Kidney (tissue), 14 donors: ENCODE measurements around the gene MRPS23. TPM values are rescaled to one million over a fixed set of nuclear protein-coding genes. Genes with fewer than 3 reads are reported as not detected.

Experiments used
- DNase-seq, 5 donors: peaks; one replicate each; pipeline ENCODE4 v3.0.0-alpha.2; 2013 to 2020
- FAIRE-seq: peaks from 2 replicates; lab custom pipeline; 2012; peaks lifted over from hg19 to GRCh38; lab: Jason Lieb, UNC
- H3K27ac ChIP-seq, 2 donors: one replicate each; pipeline ENCODE4 v1.7.0; 2013; ENCODE audit warnings: low read depth in 2 of 2, low read length in 2 of 2, inconsistent platforms in 1 of 2
- H3K27me3 ChIP-seq: one replicate; pipeline ENCODE4 v1.7.1; 2013; ENCODE audit warnings: low read length, inconsistent platforms; ENCODE audit not compliant: control insufficient read depth, insufficient read depth
- H3K36me3 ChIP-seq, 3 donors: one replicate each; pipeline versions ENCODE4 v1.7.0 to v1.7.1; 2013; ENCODE audit warnings: low read length in 3 of 3, control low read depth in 1 of 3, inconsistent platforms in 1 of 3; ENCODE audit not compliant: insufficient read depth in 3 of 3, control insufficient read depth in 2 of 3
- H3K4me1 ChIP-seq, 3 donors: one replicate each; pipeline versions ENCODE4 v1.7.0 to v1.7.1; 2013; ENCODE audit warnings: low read length in 3 of 3, inconsistent platforms in 1 of 3, low read depth in 1 of 3; ENCODE audit not compliant: control insufficient read depth in 2 of 3, insufficient read depth in 2 of 3
- H3K4me3 ChIP-seq, 3 donors: one replicate each; pipeline versions ENCODE4 v1.7.0 to v1.8.1; 2013; ENCODE audit warnings: low read length in 3 of 3, control low read depth in 1 of 3, inconsistent platforms in 1 of 3
- H3K9ac ChIP-seq, 3 donors: one replicate each; pipeline versions ENCODE4 v1.7.0 to v1.7.1; 2013; ENCODE audit warnings: low read length in 3 of 3, control low read depth in 1 of 3, inconsistent platforms in 1 of 3
- H3K9me3 ChIP-seq, 3 donors: one replicate each; pipeline versions ENCODE4 v1.7.0 to v1.7.1; 2013; ENCODE audit warnings: low read length in 3 of 3, control low read depth in 1 of 3, inconsistent platforms in 1 of 3; ENCODE audit not compliant: control insufficient read depth in 2 of 3, insufficient read depth in 1 of 3
- CTCF ChIP-seq: IDR thresholded peaks from 3 replicates; pipeline ENCODE4 v1.5.1; 2012; ENCODE audit warnings: mild to moderate bottlenecking, moderate library complexity, borderline replicate concordance; ENCODE audit not compliant: insufficient read depth; ENCODE audit errors: extremely low read depth
- intact Hi-C: fragments of 100-400 bp; cut with DNase I; formaldehyde crosslinking; loops from one replicate; pipeline ENCODE4 v1.11.1; 2022
- polyA plus RNA-seq: library from polyadenylated mRNA; stranded (reverse); fragments of 350-450 nt; fragmentation: Illumina TruSeq; extraction: RNeasy Lipid Tissue Mini Kit (QIAGEN cat#74804); gene quantifications from one replicate; pipeline ENCODE4 v1.2.3, GENCODE V29; 2014; ENCODE audit warnings: low read depth, low replicate concordance; ENCODE audit not compliant: insufficient read depth
- total RNA-seq: library from RNA; stranded (reverse); fragmentation: NEBNext Ultra II Directional; extraction: Animal tissue kit (Norgen Biotek cat#: 25700); gene quantifications from one replicate; pipeline ENCODE4 v1.2.1, GENCODE V29; 2021
- donor health status: control.
- donor health status: control.
- donor health status: control.
- donor health status: control.
- donor health status: control.
- donor health status: DM: yes; HTN: yes; CAD: no.
- donor health status: Normal renal cell carcinoma (clear cell type).

MRPS23 gene
- total and polyA plus RNA-seq, 2 donors from 2014 or later, result 40.2 to 75.3 TPM

GRCh38 chr17:57889892-57890856 lies 40.3 kb upstream of the MRPS23 start:
- DNase-seq (peak in 2 of 5 donors; percentile 53 to 93), FAIRE-seq (no peak)
- peak overlapping the region in 1 of 3 donors; percentile 49 for H3K9ac ChIP-seq
- intact Hi-C loops, result no loop called here
- H3K27me3 ChIP-seq, result no peaks in the 10 kb centered on the region
- H3K4me1 ChIP-seq, result peaks cover 3 to 50% (median 43%) of the 10 kb centered on the region in 3 donors
- H3K4me3 ChIP-seq, result no peak overlapping the region
- no peaks in the 10 kb centered on the region for H3K9me3 ChIP-seq
- H3K27ac ChIP-seq, result peak overlapping the region; percentile 90 to 98
- no peak for TF ChIP-seq CTCF
- H3K36me3 ChIP-seq, result no peaks in the 10 kb centered on the region

GRCh38 chr17:57889252-57889651 lies 39.4 kb upstream of the MRPS23 start:
- FAIRE-seq, result no peak
- intact Hi-C loops, result no loop called here

GRCh38 chr17:57888311-57889216 lies 38.7 kb upstream of the MRPS23 start:
- Histone ChIP-seq H3K27ac (no peak overlapping the region), H3K9me3 (no peaks in the 10 kb centered on the region), H3K36me3 (peaks cover 0 to 7% (median 2%) of the 10 kb centered on the region in 3 donors), H3K9ac (no peak overlapping the region), H3K4me3 (no peak overlapping the region), H3K4me1 (peaks cover 3 to 41% (median 37%) of the 10 kb centered on the region in 3 donors), H3K27me3 (no peaks in the 10 kb centered on the region)
- no peak for DNase-seq
- TF ChIP-seq CTCF, result no peak
- FAIRE-seq, result no peak
- intact Hi-C loops, result no loop called here

More at GRCh38 chr17:57889252-57889651, 39.4 kb upstream of the MRPS23 start:
- no peak for TF ChIP-seq CTCF
- H3K4me1 ChIP-seq, result peaks cover 3 to 44% (median 38%) of the 10 kb centered on the region in 3 donors
- no peaks in the 10 kb centered on the region for H3K27me3 ChIP-seq
- H3K4me3 ChIP-seq, result no peak overlapping the region
- H3K36me3 ChIP-seq, result peaks cover 0 to 7% (median 0%) of the 10 kb centered on the region in 3 donors
- no peak for DNase-seq
- no peak overlapping the region for H3K9ac ChIP-seq
- no peaks in the 10 kb centered on the region for H3K9me3 ChIP-seq
- peak overlapping the region; percentile 90 to 98 for H3K27ac ChIP-seq
